Measurements from ENCODE around the gene NCOA3.

The NCOA3 gene

DNA sequence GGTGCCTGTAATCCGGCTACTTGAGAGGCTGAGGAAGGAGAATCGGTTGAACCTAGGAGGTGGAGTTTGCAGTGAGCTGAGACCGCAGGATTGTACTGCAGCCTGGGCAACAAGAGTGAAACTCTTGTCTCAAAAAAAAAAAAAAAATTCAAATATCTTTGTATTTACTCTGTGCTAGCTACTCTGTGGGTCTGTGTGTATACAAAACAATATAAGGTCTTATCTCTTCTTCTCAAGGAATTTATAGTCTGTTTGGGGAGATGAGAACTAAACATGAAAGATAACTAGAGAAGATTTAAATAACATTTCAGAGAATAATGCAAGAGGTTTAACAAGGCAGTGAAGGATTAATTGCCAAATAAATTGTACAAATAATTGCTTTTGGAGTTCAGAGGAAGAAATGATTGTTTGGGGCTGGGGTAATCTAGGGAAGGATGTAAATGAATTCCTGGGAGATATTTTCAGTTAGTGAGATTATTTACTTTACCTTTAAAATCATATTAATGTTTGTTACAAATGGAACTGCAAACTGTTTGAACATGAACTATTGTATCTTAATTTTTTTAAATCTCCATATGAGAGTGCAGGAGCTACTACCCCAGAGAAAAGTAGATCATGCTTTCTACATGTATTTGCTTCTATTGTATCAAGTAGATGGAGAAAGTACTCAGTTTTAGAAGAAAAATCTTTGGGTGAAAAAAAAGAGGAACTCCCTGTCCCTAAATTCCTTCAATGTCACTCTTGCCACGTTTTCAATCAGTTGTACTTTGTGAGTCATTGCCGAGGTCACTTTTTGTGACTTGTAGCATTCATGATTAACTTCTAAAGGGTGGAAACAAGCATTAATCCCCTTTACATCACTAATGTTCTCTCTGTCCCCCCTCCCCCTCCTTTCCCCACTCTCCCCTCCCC, 39.0 kb downstream of the NCOA3 start:
- no peak for TF ChIP-seq FOXA1 (IDR thresholded peaks at IDR 0.05)
- TF ChIP-seq, protein P1, sequence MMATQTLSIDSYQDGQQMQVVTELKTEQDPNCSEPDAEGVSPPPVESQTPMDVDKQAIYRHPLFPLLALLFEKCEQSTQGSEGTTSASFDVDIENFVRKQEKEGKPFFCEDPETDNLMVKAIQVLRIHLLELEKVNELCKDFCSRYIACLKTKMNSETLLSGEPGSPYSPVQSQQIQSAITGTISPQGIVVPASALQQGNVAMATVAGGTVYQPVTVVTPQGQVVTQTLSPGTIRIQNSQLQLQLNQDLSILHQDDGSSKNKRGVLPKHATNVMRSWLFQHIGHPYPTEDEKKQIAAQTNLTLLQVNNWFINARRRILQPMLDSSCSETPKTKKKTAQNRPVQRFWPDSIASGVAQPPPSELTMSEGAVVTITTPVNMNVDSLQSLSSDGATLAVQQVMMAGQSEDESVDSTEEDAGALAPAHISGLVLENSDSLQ (IDR thresholded peaks at IDR 0.05): no peak
- no peak for TF ChIP-seq BHLHE40 (IDR thresholded peaks at IDR 0.05; ENCODE audit: borderline replicate concordance)
- TF ChIP-seq ARNT (IDR thresholded peaks at IDR 0.05): no peak
- TF ChIP-seq TARDBP (IDR thresholded peaks at IDR 0.05): no peak
- no peak for TF ChIP-seq HDGF (IDR thresholded peaks at IDR 0.05; ENCODE audit: borderline replicate concordance)
- no peak for TF ChIP-seq SP1 (IDR thresholded peaks at IDR 0.05)
- no peak for TF ChIP-seq L3MBTL2 (conservative IDR thresholded peaks at IDR 0.05)
- no peak for TF ChIP-seq LEF1 (IDR thresholded peaks at IDR 0.05; ENCODE audit: borderline replicate concordance)
- no peak for TF ChIP-seq ZNF384 (IDR thresholded peaks at IDR 0.05)
- TF ChIP-seq CTBP1 (IDR thresholded peaks at IDR 0.05; ENCODE audit: borderline replicate concordance): no peak
- TF ChIP-seq NFRKB (IDR thresholded peaks at IDR 0.05): no peak
- no peak for TF ChIP-seq FOXK2 (IDR thresholded peaks at IDR 0.05)
- POLR2A ChIA-PET: no interaction called here
- CTCF ChIA-PET: interaction anchor here (0.7 kb wide), 1 partner anchor 15 kb away, joined by 3 read pairs; no protein-coding TSS in a partner anchor
- no peak for DNase-seq (ENCODE audit: extremely low spot score)

DNA sequence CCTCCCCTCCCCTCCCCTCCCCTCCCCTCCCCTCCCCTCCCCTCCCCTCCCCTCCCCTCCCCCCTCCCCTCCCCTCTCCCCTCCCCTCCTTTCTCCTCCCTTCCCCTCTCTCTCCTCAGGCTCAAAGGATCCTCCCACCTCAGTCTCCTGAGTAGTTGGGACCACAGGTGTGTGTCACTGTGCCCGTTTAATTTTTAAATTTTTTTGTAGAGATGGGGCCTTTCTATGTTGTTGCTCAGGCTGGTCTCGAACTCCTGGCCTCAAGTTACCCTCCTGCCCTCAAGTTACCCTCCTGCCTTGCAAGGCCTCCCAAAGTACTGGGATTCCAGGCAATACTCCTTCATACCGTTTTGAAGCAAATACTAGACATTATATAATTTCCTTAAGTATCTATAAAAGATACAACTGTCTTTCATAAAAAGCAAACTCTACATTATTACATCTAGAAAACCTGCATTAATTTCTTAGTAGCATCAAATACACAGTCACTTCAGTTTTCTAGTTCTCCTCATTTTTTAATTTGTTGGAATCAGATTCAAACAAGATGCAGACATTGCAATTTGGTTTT, 39.8 kb downstream of the NCOA3 start:
- TF ChIP-seq LEF1 (IDR thresholded peaks at IDR 0.05; ENCODE audit: borderline replicate concordance) (no peak), ARNT (IDR thresholded peaks at IDR 0.05) (no peak), NFRKB (IDR thresholded peaks at IDR 0.05) (no peak), FOXK2 (IDR thresholded peaks at IDR 0.05) (no peak)
- TF ChIP-seq, protein P1 (IDR thresholded peaks at IDR 0.05): no peak
- POLR2A ChIA-PET: no interaction called here
- CTCF ChIA-PET: no interaction called here
- no peak for DNase-seq (ENCODE audit: extremely low spot score)

DNA sequence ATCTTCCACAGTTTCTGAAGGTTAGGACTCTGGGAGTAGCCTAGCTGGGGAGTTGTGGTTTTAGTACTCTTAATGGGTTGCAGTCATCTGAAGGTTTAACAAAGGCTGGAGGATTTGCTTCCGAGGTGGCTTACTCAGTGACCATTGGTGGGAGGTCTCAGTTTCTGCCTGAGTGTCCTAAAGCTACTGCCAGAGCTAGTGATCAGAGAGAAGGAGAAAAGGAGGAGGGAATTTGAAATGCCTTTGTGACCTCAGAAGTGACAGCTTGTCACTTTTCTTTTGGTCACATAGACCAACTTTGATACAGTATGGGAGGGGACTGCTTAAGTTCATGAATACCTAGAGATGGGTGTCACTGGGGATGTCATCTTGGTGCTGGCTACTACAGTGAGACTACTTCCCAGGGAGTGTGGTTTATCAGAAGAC, 41.3 kb downstream of the NCOA3 start:
- TF ChIP-seq ZNF384 (IDR thresholded peaks at IDR 0.05) (no peak), L3MBTL2 (conservative IDR thresholded peaks at IDR 0.05) (no peak), TARDBP (IDR thresholded peaks at IDR 0.05) (no peak)
- no peak for DNase-seq (ENCODE audit: extremely low spot score)
- ChIA-PET CTCF (no interaction called here), POLR2A (no interaction called here)

DNA sequence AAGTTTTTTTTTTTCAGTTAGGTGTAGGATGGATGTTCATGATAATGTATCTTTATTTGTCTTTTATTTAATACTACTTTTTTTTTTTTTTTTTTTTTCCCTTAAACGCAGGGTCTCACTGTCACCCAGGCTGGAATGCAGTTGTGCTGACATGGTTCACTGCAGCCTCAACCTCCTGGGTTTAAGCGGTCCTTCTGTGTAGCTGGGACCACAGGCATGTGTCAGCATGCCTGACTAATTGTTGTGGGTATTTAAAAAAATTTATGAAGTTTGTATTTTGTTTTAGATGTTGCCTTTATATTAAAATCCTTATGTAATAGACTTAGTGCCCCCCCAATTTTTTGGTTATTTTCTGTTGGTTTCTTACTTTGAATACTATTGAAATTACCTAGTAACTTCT, 42.6 kb downstream of the NCOA3 start:
- ChIA-PET CTCF (no interaction called here), POLR2A (interaction anchor here (1.8 kb wide), 1 partner anchor 42 kb away, joined by 6 read pairs; the partner anchor contains the start of gene NCOA3)
- no peak for DNase-seq (ENCODE audit: extremely low spot score)
- TF ChIP-seq ELF4 (IDR thresholded peaks at IDR 0.05) (no peak), LEF1 (IDR thresholded peaks at IDR 0.05; ENCODE audit: borderline replicate concordance) (no peak), HDGF (IDR thresholded peaks at IDR 0.05; ENCODE audit: borderline replicate concordance) (no peak), FOXK2 (IDR thresholded peaks at IDR 0.05) (no peak)

DNA sequence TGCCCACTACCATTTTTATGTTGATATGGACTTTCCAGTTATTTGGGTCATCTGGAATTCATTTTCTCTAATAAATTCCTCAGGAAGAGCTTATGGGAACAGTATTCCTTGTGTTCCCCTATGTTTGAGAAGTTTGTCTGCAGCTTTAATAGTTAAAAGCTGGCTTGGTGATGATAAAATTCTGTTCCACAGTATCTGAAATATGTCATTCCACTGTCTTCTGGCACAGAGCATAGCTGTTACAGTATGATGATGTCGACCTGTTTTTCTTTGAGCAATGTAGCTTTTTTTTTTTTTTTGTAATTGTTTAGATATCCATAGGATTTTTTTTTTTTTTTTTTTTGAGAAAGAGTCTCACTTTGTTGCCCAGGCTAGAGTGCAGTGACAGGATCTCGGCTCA, 43.2 kb downstream of the NCOA3 start:
- TF ChIP-seq ZNF384 (IDR thresholded peaks at IDR 0.05): no peak
- TF ChIP-seq L3MBTL2 (conservative IDR thresholded peaks at IDR 0.05): no peak
- no peak for TF ChIP-seq LEF1 (IDR thresholded peaks at IDR 0.05; ENCODE audit: borderline replicate concordance)
- no peak for TF ChIP-seq SP1 (IDR thresholded peaks at IDR 0.05)
- TF ChIP-seq HDGF (IDR thresholded peaks at IDR 0.05; ENCODE audit: borderline replicate concordance): no peak
- no peak for TF ChIP-seq BHLHE40 (IDR thresholded peaks at IDR 0.05; ENCODE audit: borderline replicate concordance)
- no peak for TF ChIP-seq ARNT (IDR thresholded peaks at IDR 0.05)
- no peak for TF ChIP-seq TARDBP (IDR thresholded peaks at IDR 0.05)
- TF ChIP-seq SUZ12 (IDR thresholded peaks at IDR 0.05): no peak
- no peak for TF ChIP-seq ELF4 (IDR thresholded peaks at IDR 0.05)
- no peak for TF ChIP-seq FOXA1 (IDR thresholded peaks at IDR 0.05)
- TF ChIP-seq, protein P1 (IDR thresholded peaks at IDR 0.05): no peak
- TF ChIP-seq FOXK2 (IDR thresholded peaks at IDR 0.05): no peak
- no peak for TF ChIP-seq NFRKB (IDR thresholded peaks at IDR 0.05)
- no peak for TF ChIP-seq FOXM1 (IDR thresholded peaks at IDR 0.05; ENCODE audit: borderline replicate concordance)
- TF ChIP-seq CTBP1 (IDR thresholded peaks at IDR 0.05; ENCODE audit: borderline replicate concordance): no peak
- CTCF ChIA-PET: interaction anchor here (0.6 kb wide), 2 partner anchors 24 to 102 kb away, joined by 3 read pairs; no protein-coding TSS in a partner anchor
- DNase-seq (ENCODE audit: extremely low spot score): no peak
- POLR2A ChIA-PET: interaction anchor here (1.8 kb wide), 1 partner anchor 43 kb away, joined by 6 read pairs; the partner anchor contains the start of gene NCOA3

DNA sequence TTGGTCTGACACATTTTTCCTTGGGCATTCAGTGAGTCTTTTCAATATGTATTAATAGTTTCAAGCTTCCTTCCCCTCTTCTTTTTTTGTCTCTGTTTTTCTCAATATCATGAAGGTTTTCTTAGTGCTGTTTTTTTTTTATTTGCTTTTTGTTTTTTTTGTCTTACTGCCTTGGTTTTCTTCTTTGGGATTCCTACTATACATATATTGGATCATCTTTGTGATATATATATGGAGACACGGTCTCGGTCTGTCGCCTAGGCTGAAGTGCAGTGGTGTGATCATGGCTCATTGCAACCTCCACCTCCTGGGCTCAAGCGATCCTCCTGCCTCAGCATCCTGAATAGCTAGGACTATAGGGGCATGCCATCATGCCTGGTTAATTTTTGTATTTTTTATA, 43.8 kb downstream of the NCOA3 start:
- POLR2A ChIA-PET: interaction anchor here (1.8 kb wide), 1 partner anchor 43 kb away, joined by 6 read pairs; the partner anchor contains the start of gene NCOA3

More for the DNA sequence above, 43.8 kb downstream of the NCOA3 start:
- TF ChIP-seq ELF4 (IDR thresholded peaks at IDR 0.05) (no peak), NFRKB (IDR thresholded peaks at IDR 0.05) (no peak), ZNF384 (IDR thresholded peaks at IDR 0.05) (no peak), ARNT (IDR thresholded peaks at IDR 0.05) (no peak), FOXM1 (IDR thresholded peaks at IDR 0.05; ENCODE audit: borderline replicate concordance) (no peak), SP1 (IDR thresholded peaks at IDR 0.05) (no peak), BHLHE40 (IDR thresholded peaks at IDR 0.05; ENCODE audit: borderline replicate concordance) (no peak), HDGF (IDR thresholded peaks at IDR 0.05; ENCODE audit: borderline replicate concordance) (no peak), LEF1 (IDR thresholded peaks at IDR 0.05; ENCODE audit: borderline replicate concordance) (no peak), FOXA1 (IDR thresholded peaks at IDR 0.05) (no peak), FOXK2 (IDR thresholded peaks at IDR 0.05) (no peak), TARDBP (IDR thresholded peaks at IDR 0.05) (no peak), CTBP1 (IDR thresholded peaks at IDR 0.05; ENCODE audit: borderline replicate concordance) (no peak), SUZ12 (IDR thresholded peaks at IDR 0.05) (no peak), L3MBTL2 (conservative IDR thresholded peaks at IDR 0.05) (no peak)
- TF ChIP-seq, protein P1 (IDR thresholded peaks at IDR 0.05): no peak
- CTCF ChIA-PET: interaction anchor here (0.6 kb wide), 1 partner anchor 25 kb away, joined by 3 read pairs; no protein-coding TSS in a partner anchor
- DNase-seq (ENCODE audit: extremely low spot score): no peak
